GM13976 (cell line): Measurements from ENCODE around the gene CACNB4.

ENCODE experiments used
- DNase-seq: peaks from one replicate; pipeline ENCODE4 v3.0.0; 2012; ENCODE audit warnings: low spot score
- CTCF ChIP-seq: IDR thresholded peaks from 2 replicates; pipeline ENCODE4 v1.5.1; 2012; ENCODE audit warnings: borderline replicate concordance, mild to moderate bottlenecking; ENCODE audit not compliant: insufficient read depth; ENCODE audit errors: extremely low read depth, missing control alignments, control extremely low read depth
- in situ Hi-C: fragments of 300-500 bp; cut with MboI; formaldehyde crosslinking; loops from one replicate; pipeline ENCODE4 v1.12.0; 2022; ENCODE audit warnings: low sequenced_read_pairs, mixed read lengths, inconsistent platforms; ENCODE audit not compliant: unreplicated experiment

The CACNB4 gene

GRCh38 chr2:152098496-152099366, at the start of gene CACNB4:
Gene CACNB4, minus strand, starts transcription at chr2:152099044.
- TF ChIP-seq CTCF = no peak
- in situ Hi-C loops = no loop called here
- peak; percentile 77 for DNase-seq

- in situ Hi-C loops = no loop called here
- no peak for TF ChIP-seq CTCF
- DNase-seq = peak; percentile 45
Measured at GRCh38 chr2:152134488-152135280, 35.8 kb upstream of the CACNB4 start.

GRCh38 chr2:152132306-152132705, 33.5 kb upstream of the CACNB4 start:
- DNase-seq = no peak
- no peak for TF ChIP-seq CTCF
- in situ Hi-C loops = no loop called here

GRCh38 chr2:152127628-152128027, 28.8 kb upstream of the CACNB4 start:
- TF ChIP-seq CTCF = no peak
- in situ Hi-C loops = no loop called here
- DNase-seq = no peak

GRCh38 chr2:152126664-152127063, 27.8 kb upstream of the CACNB4 start:
- no peak for TF ChIP-seq CTCF
- no peak for DNase-seq
- in situ Hi-C loops = no loop called here

GRCh38 chr2:152122161-152122560, 23.3 kb upstream of the CACNB4 start:
- DNase-seq = no peak
- in situ Hi-C loops = no loop called here
- TF ChIP-seq CTCF = no peak
